ENCODE measurements around the gene MICOS13. TPM values are rescaled to one million over a fixed set of nuclear protein-coding genes. Genes with fewer than 3 reads are reported as not detected.

MICOS13 gene
- total RNA-seq, 1 donor from 2014 or later = 55.4 TPM

DNA sequence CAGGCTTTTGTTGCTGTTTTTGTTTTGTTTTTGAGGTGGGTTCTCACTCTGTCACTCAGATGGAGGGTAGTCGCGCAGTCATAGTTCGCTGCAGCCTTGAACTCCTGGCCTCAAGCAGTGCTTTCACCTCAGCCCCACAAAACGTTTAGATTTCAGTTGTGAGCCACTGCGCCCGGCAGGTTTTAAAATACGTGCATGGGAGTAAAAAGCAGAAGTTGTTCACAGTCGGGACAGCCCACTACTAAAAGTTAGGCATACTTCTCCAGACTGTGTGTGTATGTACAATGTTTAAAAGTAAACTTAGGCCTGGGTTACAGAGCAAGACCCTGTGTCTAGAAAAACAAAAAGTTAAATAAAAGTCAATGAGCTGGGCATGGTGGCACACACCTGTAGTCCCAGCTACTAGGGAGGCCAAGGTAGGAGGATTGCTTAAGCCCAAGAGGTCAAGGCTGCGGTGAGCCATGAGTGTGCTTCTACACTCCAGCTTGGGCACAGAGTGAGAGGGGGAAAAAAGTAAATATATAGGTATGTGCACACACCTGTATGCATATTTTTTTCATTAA lies 51.3 kb downstream of the MICOS13 start:
- H3K4me3 ChIP-seq (ENCODE audit: low read depth, low read length) = no peak overlapping the region
- no peak for DNase-seq (ENCODE audit: low read depth)
- peaks cover 3% of the 10 kb centered on the region for H3K36me3 ChIP-seq (ENCODE audit: control insufficient read depth, insufficient read depth, low read length)
- no peak for TF ChIP-seq CTCF (IDR thresholded peaks at IDR 0.05; ENCODE audit: insufficient read depth, low read length, poor library complexity, severe bottlenecking)
- H3K27me3 ChIP-seq (ENCODE audit: control insufficient read depth, insufficient read depth, low read length) = no peaks in the 10 kb centered on the region

DNA sequence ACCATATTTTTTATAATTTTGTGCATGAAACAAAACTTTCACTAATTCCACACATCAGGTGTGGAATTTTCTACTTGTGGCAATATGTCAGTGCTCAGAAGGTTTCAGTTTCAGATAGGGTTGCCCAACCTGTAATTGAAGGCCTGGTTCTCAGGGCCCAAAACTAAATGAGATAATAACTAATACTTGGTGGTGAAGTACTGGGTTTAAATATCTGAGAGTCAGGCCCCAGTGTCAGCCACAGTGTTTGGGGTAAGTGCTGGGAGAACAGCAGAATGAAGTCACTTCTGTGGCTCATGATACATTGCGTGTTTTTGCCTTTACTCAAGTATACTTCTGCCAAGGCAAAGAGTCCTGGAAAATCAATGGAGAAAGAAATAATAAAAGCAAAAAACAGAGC lies 51.9 kb downstream of the MICOS13 start:
- Histone ChIP-seq H3K27me3 (ENCODE audit: control insufficient read depth, insufficient read depth, low read length) (no peaks in the 10 kb centered on the region), H3K36me3 (ENCODE audit: control insufficient read depth, insufficient read depth, low read length) (peaks cover 3% of the 10 kb centered on the region), H3K4me3 (ENCODE audit: low read depth, low read length) (no peak overlapping the region)
- TF ChIP-seq CTCF (IDR thresholded peaks at IDR 0.05; ENCODE audit: insufficient read depth, low read length, poor library complexity, severe bottlenecking) = no peak
- DNase-seq (ENCODE audit: low read depth) = no peak

Other genes starting within 250 kb of the MICOS13 start
- gene ZNRF4, start 225.1 kb downstream of the MICOS13 start, total RNA-seq = not detected in 2 replicates
- gene TINCR, start 112.6 kb downstream of the MICOS13 start, total RNA-seq = 1.0 and 1.4 TPM in 2 replicates
- 23.8 and 29.0 TPM in 2 replicates for gene SAFB2, start 57.7 kb downstream of the MICOS13 start, total RNA-seq
- gene SAFB, start 57.4 kb downstream of the MICOS13 start, total RNA-seq = 40.3 and 45.7 TPM in 2 replicates
- 7.4 and 11.4 TPM in 2 replicates for gene HSD11B1L, start 511 bp upstream of the MICOS13 start, total RNA-seq
- gene RPL36, start 9.8 kb upstream of the MICOS13 start, total RNA-seq = 1,562 and 1,717 TPM in 2 replicates
- gene LONP1, start 39.6 kb upstream of the MICOS13 start, total RNA-seq = 151 and 173 TPM in 2 replicates
- gene CATSPERD, start 40.1 kb upstream of the MICOS13 start, total RNA-seq = not detected in 2 replicates
- gene PRR22, start 104.2 kb upstream of the MICOS13 start, total RNA-seq = 1.4 and 2.2 TPM in 2 replicates
- gene DUS3L, start 110.6 kb upstream of the MICOS13 start, total RNA-seq = 43.4 and 53.0 TPM in 2 replicates
- gene NRTN, start 124.6 kb upstream of the MICOS13 start, total RNA-seq = 0.14 and 1.0 TPM in 2 replicates
- gene FUT6, start 159.2 kb upstream of the MICOS13 start, total RNA-seq = 0.82 and 0.84 TPM in 2 replicates
- gene FUT3, start 170.9 kb upstream of the MICOS13 start, total RNA-seq = 8.8 and 9.1 TPM in 2 replicates
- not detected in 2 replicates for gene FUT5, start 190.0 kb upstream of the MICOS13 start, total RNA-seq
- gene NDUFA11, start 223.3 kb upstream of the MICOS13 start, total RNA-seq = 203 and 311 TPM in 2 replicates
- gene VMAC, start 224.4 kb upstream of the MICOS13 start, total RNA-seq = 4.3 and 5.5 TPM in 2 replicates
- 2.3 and 3.4 TPM in 2 replicates for gene CAPS, start 233.7 kb upstream of the MICOS13 start, total RNA-seq